Neural cell (in vitro differentiated cells): ENCODE measurements around the gene PPIL6.

Source experiments
- CTCF ChIP-seq: fragments of 450-650 bp; IDR thresholded peaks from 2 replicates; pipeline ENCODE4 v1.5.1; 2014; ENCODE audit warnings: antibody characterized with exemption, mild to moderate bottlenecking, moderate library complexity; ENCODE audit not compliant: poor library complexity, severe bottlenecking
- EP300 ChIP-seq: fragments of 450-650 bp; conservative IDR thresholded peaks from 2 replicates; pipeline ENCODE4 v1.6.1; 2014; ENCODE audit warnings: antibody characterized with exemption, mild to moderate bottlenecking, moderate library complexity; ENCODE audit not compliant: poor library complexity, severe bottlenecking
- EZH2 ChIP-seq: fragments of 200-600, 300-800 bp; shearing (Covaris generic), sonication (generic); IDR thresholded peaks from 2 replicates; pipeline ENCODE4 v1.6.1; 2014; ENCODE audit warnings: antibody characterized with exemption, low read length, borderline replicate concordance, mild to moderate bottlenecking; ENCODE audit not compliant: insufficient read depth, poor library complexity, severe bottlenecking
- MXI1 ChIP-seq: fragments of 450-650 bp; conservative IDR thresholded peaks from 2 replicates; pipeline ENCODE4 v1.6.1; 2014; ENCODE audit warnings: antibody characterized with exemption, mild to moderate bottlenecking; ENCODE audit not compliant: poor library complexity, severe bottlenecking
- POLR2AphosphoS5 ChIP-seq: IDR thresholded peaks from 2 replicates; pipeline ENCODE4 v1.6.1; 2012
- RAD21 ChIP-seq: fragments of 450-650 bp; conservative IDR thresholded peaks from 2 replicates; pipeline ENCODE4 v1.6.1; 2014; ENCODE audit warnings: antibody characterized with exemption, mild to moderate bottlenecking, moderate library complexity
- REST ChIP-seq: IDR thresholded peaks from 2 replicates; pipeline ENCODE4 v1.6.1; 2012; ENCODE audit warnings: borderline replicate concordance
- SMC3 ChIP-seq: fragments of 450-650 bp; conservative IDR thresholded peaks from 2 replicates; pipeline ENCODE4 v1.6.1; 2014; ENCODE audit warnings: antibody characterized with exemption, mild to moderate bottlenecking, moderate library complexity; ENCODE audit not compliant: poor library complexity
- TAF1 ChIP-seq: IDR thresholded peaks from 2 replicates; pipeline ENCODE4 v1.6.1; 2012; ENCODE audit warnings: low read depth

GRCh38 chr6:109397020-109397419, 43.4 kb downstream of the PPIL6 start:
- no peak for TF ChIP-seq CTCF
- no peak for TF ChIP-seq EZH2
- no peak for TF ChIP-seq REST
- TF ChIP-seq POLR2AphosphoS5, result no peak
- no peak for TF ChIP-seq EP300
- no peak for TF ChIP-seq RAD21
- no peak for TF ChIP-seq SMC3
- no peak for TF ChIP-seq MXI1
- no peak for TF ChIP-seq TAF1
